RWPE2 (cell line): Measurements from ENCODE around the gene TFB1M.

Source experiments
- ATAC-seq: fragments of 200-7000 bp; cut with Tn5 transposase; 3 replicates; pipeline ENCODE4 v1.9.1; 2021; ENCODE audit warnings: low read depth
- DNase-seq: peaks from one replicate; pipeline ENCODE4 v3.0.0-alpha.2; 2020; ENCODE audit warnings: low spot score
- H3K27ac ChIP-seq: fragments of 450-650 bp; 2 replicates; pipeline ENCODE4 v1.5.1; 2017; ENCODE audit warnings: mild to moderate bottlenecking; ENCODE audit not compliant: poor library complexity, severe bottlenecking
- H3K27me3 ChIP-seq: fragments of 250-450 bp; sonication (Bioruptor Pico); 2 replicates; pipeline ENCODE4 v1.5.1; 2021; ENCODE audit warnings: mild to moderate bottlenecking, moderate library complexity; ENCODE audit not compliant: insufficient read depth, poor library complexity, severe bottlenecking
- H3K36me3 ChIP-seq: fragments of 250-450 bp; sonication (Bioruptor Pico); 2 replicates; pipeline ENCODE4 v1.5.1; 2020; ENCODE audit warnings: low read depth, mild to moderate bottlenecking, moderate library complexity
- H3K4me1 ChIP-seq: fragments of 250-450 bp; sonication (Bioruptor Pico); 2 replicates; pipeline ENCODE4 v1.5.1; 2021; ENCODE audit warnings: mild to moderate bottlenecking, moderate library complexity; ENCODE audit not compliant: insufficient read depth, poor library complexity, severe bottlenecking
- H3K4me3 ChIP-seq: fragments of 250-450 bp; sonication (Bioruptor Pico); 2 replicates; pipeline ENCODE4 v1.5.1; 2021; ENCODE audit warnings: mild to moderate bottlenecking, moderate library complexity; ENCODE audit not compliant: severe bottlenecking
- H3K9me3 ChIP-seq: fragments of 250-450 bp; sonication (Bioruptor Pico); 2 replicates; pipeline ENCODE4 v1.5.1; 2021; ENCODE audit warnings: mild to moderate bottlenecking, moderate library complexity; ENCODE audit not compliant: severe bottlenecking
- TF ChIP-seq, protein P1 (sequence below): fragments of 450-650 bp; IDR thresholded peaks from one replicate; pipeline ENCODE4 v1.5.1; 2017; ENCODE audit warnings: mild to moderate bottlenecking, moderate library complexity; ENCODE audit not compliant: poor library complexity, severe bottlenecking

The TFB1M gene

GRCh38 chr6:155259897-155260296, 54.4 kb downstream of the TFB1M start:
- DNase-seq (no peak), ATAC-seq (no peak)
- Histone ChIP-seq H3K4me1 (peaks cover 3% of the 10 kb centered on the region), H3K27ac (no peak overlapping the region), H3K4me3 (no peak overlapping the region), H3K9me3 (no peaks in the 10 kb centered on the region), H3K36me3 (peaks cover 63% of the 10 kb centered on the region), H3K27me3 (no peaks in the 10 kb centered on the region)
- TF ChIP-seq, protein P1, sequence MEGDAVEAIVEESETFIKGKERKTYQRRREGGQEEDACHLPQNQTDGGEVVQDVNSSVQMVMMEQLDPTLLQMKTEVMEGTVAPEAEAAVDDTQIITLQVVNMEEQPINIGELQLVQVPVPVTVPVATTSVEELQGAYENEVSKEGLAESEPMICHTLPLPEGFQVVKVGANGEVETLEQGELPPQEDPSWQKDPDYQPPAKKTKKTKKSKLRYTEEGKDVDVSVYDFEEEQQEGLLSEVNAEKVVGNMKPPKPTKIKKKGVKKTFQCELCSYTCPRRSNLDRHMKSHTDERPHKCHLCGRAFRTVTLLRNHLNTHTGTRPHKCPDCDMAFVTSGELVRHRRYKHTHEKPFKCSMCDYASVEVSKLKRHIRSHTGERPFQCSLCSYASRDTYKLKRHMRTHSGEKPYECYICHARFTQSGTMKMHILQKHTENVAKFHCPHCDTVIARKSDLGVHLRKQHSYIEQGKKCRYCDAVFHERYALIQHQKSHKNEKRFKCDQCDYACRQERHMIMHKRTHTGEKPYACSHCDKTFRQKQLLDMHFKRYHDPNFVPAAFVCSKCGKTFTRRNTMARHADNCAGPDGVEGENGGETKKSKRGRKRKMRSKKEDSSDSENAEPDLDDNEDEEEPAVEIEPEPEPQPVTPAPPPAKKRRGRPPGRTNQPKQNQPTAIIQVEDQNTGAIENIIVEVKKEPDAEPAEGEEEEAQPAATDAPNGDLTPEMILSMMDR = no peak

GRCh38 chr6:155259204-155259603, 55.1 kb downstream of the TFB1M start:
- peaks cover 60% of the 10 kb centered on the region for H3K36me3 ChIP-seq
- no peak overlapping the region for H3K27ac ChIP-seq
- DNase-seq (no peak), ATAC-seq (no peak)
- H3K4me3 ChIP-seq = no peak overlapping the region
- TF ChIP-seq, protein P1 = no peak
- H3K4me1 ChIP-seq = no peaks in the 10 kb centered on the region
- no peaks in the 10 kb centered on the region for H3K27me3 ChIP-seq
- no peaks in the 10 kb centered on the region for H3K9me3 ChIP-seq

- no peak for DNase-seq
- Histone ChIP-seq H3K9me3 (no peaks in the 10 kb centered on the region), H3K4me3 (no peak overlapping the region), H3K27me3 (no peaks in the 10 kb centered on the region), H3K36me3 (peaks cover 59% of the 10 kb centered on the region), H3K27ac (no peak overlapping the region), H3K4me1 (no peaks in the 10 kb centered on the region)
- TF ChIP-seq, protein P1 = no peak
- no peak for ATAC-seq
These were observed 56.5 kb downstream of the TFB1M start for GRCh38 chr6:155257796-155258195.

DNA sequence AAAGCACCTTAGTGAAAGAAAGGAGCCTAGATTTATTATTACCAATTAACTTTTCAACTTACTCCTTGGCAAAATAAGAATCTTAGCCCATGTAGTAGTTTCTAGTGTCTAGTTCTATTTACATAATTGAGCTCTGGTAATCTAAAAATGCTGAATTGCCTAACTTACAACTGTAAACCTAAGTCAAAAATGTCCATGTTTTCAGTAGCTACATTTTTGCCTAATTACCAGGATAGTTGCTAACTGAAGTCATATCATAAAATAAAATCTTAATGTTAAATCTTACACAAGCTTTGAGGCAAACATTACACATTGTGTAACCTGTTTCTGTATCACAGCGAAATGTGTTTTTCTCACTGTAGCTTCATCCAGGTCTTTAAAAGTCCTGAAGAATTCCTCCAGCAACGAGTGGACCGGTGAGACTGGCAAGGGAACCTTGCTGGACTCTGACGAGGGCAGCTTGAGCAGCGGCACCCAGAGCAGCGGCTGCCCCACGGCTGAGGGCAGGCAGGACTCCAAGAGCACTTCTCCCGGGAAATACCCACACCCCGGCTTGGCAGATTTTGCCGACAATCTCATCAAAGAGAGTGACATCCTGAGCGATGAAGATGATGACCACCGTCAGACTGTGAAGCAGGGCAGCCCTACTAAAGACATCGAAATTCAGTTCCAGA, 58.0 kb downstream of the TFB1M start:
- no peak overlapping the region for H3K4me3 ChIP-seq
- DNase-seq (no peak), ATAC-seq (no peak)
- peaks cover 57% of the 10 kb centered on the region for H3K36me3 ChIP-seq
- no peaks in the 10 kb centered on the region for H3K4me1 ChIP-seq
- no peaks in the 10 kb centered on the region for H3K27me3 ChIP-seq
- H3K27ac ChIP-seq = no peak overlapping the region
- TF ChIP-seq, protein P1 = no peak
- no peaks in the 10 kb centered on the region for H3K9me3 ChIP-seq

DNA sequence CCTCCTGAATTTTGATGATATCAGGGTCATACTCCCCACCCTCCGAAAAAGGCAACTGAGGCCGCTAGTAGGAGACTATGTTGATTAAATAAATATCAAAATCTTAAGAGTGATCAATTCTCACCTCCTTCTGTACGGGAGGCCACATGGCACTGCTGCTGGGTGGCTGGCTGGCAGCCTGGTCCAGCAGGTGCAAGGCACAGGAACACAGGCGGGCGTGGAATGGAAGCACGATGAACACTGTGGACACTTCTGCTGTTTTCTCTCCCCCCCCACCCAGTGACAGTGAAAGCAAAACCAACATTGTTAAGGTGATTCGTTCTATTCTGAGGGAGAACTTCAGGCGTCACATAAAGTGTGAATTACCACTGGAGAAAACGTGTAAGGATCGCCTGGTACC, 60.1 kb downstream of the TFB1M start:
- Histone ChIP-seq H3K4me1 (no peaks in the 10 kb centered on the region), H3K9me3 (no peaks in the 10 kb centered on the region), H3K27ac (no peak overlapping the region), H3K36me3 (peaks cover 36% of the 10 kb centered on the region), H3K27me3 (no peaks in the 10 kb centered on the region), H3K4me3 (no peak overlapping the region)
- TF ChIP-seq, protein P1 = no peak
- DNase-seq = no peak
- no peak for ATAC-seq
